ENCODE data around the gene CBX7.

DNA sequence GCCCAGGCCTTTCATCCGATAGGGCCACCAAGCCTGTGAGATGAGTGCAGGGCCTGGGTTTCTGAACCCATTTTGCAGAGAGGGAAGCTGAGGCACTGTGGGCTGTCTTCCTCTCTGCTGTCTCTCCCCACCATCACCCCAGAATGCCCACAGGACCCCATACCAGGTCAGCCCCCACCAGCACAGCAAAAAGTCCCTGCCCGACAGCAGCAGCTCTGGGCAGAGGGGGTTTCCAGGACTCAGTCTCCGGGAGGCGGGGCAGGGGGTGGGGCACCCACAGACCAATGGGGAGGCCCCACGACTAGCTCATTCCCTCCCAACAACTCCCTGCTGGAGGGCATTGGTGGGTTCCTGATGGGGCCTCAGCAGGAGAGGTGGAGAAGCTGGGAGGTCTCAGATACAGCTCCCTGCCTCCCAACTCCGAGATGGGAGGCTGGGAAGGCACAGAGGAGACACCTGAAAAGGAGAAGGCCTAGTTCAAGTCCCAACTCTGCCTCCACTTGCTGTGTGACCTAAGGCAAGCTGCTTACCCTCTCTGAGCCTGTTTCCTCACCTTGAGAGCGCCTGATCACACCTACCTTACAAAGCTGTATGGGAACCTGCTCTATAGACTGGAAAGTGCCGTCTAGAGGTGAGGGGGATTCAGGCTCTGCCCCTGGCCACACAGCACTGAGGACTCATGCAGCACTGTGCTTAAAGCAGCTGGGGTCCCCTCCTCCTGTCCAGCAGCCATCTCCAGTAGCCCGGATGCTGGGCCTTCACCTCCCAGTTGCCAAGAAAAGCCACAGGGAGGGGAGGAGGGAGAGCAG is 3.5 kb downstream of the CBX7 start:
- TF ChIP-seq, protein P1, sequence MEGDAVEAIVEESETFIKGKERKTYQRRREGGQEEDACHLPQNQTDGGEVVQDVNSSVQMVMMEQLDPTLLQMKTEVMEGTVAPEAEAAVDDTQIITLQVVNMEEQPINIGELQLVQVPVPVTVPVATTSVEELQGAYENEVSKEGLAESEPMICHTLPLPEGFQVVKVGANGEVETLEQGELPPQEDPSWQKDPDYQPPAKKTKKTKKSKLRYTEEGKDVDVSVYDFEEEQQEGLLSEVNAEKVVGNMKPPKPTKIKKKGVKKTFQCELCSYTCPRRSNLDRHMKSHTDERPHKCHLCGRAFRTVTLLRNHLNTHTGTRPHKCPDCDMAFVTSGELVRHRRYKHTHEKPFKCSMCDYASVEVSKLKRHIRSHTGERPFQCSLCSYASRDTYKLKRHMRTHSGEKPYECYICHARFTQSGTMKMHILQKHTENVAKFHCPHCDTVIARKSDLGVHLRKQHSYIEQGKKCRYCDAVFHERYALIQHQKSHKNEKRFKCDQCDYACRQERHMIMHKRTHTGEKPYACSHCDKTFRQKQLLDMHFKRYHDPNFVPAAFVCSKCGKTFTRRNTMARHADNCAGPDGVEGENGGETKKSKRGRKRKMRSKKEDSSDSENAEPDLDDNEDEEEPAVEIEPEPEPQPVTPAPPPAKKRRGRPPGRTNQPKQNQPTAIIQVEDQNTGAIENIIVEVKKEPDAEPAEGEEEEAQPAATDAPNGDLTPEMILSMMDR (IDR thresholded peaks at IDR 0.05; ENCODE audit: extremely low read depth in 1 of 2, insufficient read depth in 1 of 2, low read depth in 1 of 2, low read length in 2 of 2), result no peak
- TF ChIP-seq EZH2 (IDR thresholded peaks at IDR 0.05; ENCODE audit: borderline replicate concordance, low read depth, low read length, severe bottlenecking) (no peak), JUN (IDR thresholded peaks at IDR 0.05; ENCODE audit: borderline replicate concordance, insufficient read depth, insufficient read length, low read depth) (no peak), POLR2A (IDR thresholded peaks at IDR 0.05; ENCODE audit: low read depth, low read length) (no peak)
- TF ChIP-seq, protein P2, sequence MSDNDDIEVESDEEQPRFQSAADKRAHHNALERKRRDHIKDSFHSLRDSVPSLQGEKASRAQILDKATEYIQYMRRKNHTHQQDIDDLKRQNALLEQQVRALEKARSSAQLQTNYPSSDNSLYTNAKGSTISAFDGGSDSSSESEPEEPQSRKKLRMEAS (IDR thresholded peaks at IDR 0.05; ENCODE audit: insufficient read depth, insufficient read length), result no peak

Data from endothelial cell of umbilical vein (primary cell).